ENCODE measurements around the gene LDHD.

GRCh38 chr16:75103994-75104393 is 12.6 kb downstream of the LDHD start:
- TF ChIP-seq CTCF (IDR thresholded peaks at IDR 0.05) (no peak), POLR2A (IDR thresholded peaks at IDR 0.05) (no peak)
